Raji (cell line): ENCODE data around the gene BNIP2.

Source experiments
- POLR2A ChIP-seq: IDR thresholded peaks from 2 replicates; pipeline ENCODE4 v1.6.1; 2011; ENCODE audit warnings: low read depth, low read length, control low read depth; ENCODE audit not compliant: insufficient read depth

Gene BNIP2

DNA sequence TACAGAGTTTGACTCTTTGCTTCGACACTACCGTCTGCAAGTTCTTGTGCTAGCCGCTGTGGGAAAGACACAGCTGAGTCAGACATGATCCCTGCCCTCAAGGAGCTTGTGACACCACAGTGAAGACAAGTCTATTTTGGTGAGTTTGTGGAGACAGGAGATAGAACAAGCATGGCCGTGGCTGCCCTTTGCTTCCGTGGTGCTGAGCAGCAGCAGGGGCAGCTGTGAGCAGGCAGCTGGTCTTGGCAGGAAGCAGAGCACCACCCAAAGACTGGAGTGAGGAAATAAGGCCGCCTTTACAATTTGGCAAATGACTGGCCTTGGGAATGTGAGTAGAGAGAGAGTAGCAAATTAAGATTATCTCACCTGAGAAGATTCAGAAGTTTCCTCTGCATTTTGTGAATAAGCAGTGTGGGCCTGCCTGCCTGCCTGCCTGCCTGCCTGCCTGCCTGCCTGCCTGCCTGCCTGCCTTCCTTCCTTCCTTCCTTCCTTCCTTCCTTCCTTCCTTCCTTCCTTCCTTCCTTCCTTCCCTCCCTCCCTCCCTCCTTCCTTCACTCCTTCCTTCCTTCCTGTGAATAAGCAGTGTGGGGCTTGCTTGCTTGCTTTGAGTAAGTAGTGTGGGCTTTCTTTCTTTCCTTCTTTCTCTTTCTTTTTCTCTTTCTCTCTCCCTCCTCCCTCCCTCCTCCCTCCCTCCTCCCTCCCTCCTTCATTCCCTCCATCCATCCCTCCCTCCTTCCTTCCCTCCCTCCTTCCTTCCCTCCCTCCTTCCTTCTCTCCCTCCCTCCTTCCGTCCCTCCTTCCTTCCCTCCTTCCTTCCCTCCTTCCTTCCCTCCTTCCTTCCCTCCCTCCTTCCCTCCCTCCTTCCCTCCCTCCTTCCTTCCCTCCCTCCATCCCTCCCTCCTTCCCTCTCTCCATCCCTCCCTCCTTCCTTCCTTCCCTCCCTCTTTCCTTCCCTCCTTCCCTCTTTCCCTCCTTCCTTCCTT, 79.1 kb downstream of the BNIP2 start:
- no peak for TF ChIP-seq POLR2A
